ENCODE data around the gene NMU. TPM values are rescaled to one million over a fixed set of nuclear protein-coding genes. Genes with fewer than 3 reads are reported as not detected.

The NMU gene
- total and polyA plus RNA-seq, 9 of the 15 experiments (the other 6 are each of a cell fraction or from before 2014, with no cell fraction given) = 73.8 to 846 (median 599) TPM

GRCh38 chr4:55545641-55546505, 90.2 kb downstream of the NMU start (continued):
- TF ChIP-seq VEZF1 (CRISPR knock-in tag; IDR thresholded peaks at IDR 0.05) (peak; percentile 93), RB1 (IDR thresholded peaks at IDR 0.05; ENCODE audit: low read depth) (peak; percentile 84), TSHZ1 (CRISPR knock-in tag; IDR thresholded peaks at IDR 0.05) (no peak), NCOA6 (IDR thresholded peaks at IDR 0.05) (no peak), NCOA2 (IDR thresholded peaks at IDR 0.05; ENCODE audit: partially characterized antibody in 2 of 2) (no peak), ZNF668 (CRISPR knock-in tag; IDR thresholded peaks at IDR 0.05) (no peak), KLF13 (tag; IDR thresholded peaks at IDR 0.05; ENCODE audit: borderline replicate concordance, low read depth) (no peak), PCBP1 (IDR thresholded peaks at IDR 0.05; ENCODE audit: low read depth, low read length, poor library complexity, severe bottlenecking) (no peak), TEAD2 (tag; IDR thresholded peaks at IDR 0.05) (no peak), NBN (IDR thresholded peaks at IDR 0.05; ENCODE audit: low read depth) (no peak; the same call in 1 of the 2 replicates), ZNF551 (CRISPR knock-in tag; IDR thresholded peaks at IDR 0.05) (no peak), PHB2 (IDR thresholded peaks at IDR 0.05; ENCODE audit: low read depth) (no peak), SMAD4 (CRISPR knock-in tag; conservative IDR thresholded peaks at IDR 0.05) (peak; percentile 89), ZNF12 (CRISPR knock-in tag; IDR thresholded peaks at IDR 0.05) (no peak), NEUROD1 (IDR thresholded peaks at IDR 0.05; ENCODE audit: borderline replicate concordance, low read depth, low read length, partially characterized antibody) (peak; percentile 19), MTA3 (IDR thresholded peaks at IDR 0.05; ENCODE audit: borderline replicate concordance) (peak; percentile 91), SAFB2 (IDR thresholded peaks at IDR 0.05; ENCODE audit: borderline replicate concordance, low read depth, low read length, severe bottlenecking) (no peak), ADNP (tag; IDR thresholded peaks at IDR 0.05) (no peak)
- TF ChIP-seq, protein P1, sequence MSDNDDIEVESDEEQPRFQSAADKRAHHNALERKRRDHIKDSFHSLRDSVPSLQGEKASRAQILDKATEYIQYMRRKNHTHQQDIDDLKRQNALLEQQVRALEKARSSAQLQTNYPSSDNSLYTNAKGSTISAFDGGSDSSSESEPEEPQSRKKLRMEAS (CRISPR knock-in tag; IDR thresholded peaks at IDR 0.05) = peak; percentile 71
- TF ChIP-seq, protein P2, sequence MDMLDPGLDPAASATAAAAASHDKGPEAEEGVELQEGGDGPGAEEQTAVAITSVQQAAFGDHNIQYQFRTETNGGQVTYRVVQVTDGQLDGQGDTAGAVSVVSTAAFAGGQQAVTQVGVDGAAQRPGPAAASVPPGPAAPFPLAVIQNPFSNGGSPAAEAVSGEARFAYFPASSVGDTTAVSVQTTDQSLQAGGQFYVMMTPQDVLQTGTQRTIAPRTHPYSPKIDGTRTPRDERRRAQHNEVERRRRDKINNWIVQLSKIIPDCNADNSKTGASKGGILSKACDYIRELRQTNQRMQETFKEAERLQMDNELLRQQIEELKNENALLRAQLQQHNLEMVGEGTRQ (CRISPR knock-in tag; IDR thresholded peaks at IDR 0.05) = no peak

All from K562 (cell line).